ENCODE data around the gene DHX15. TPM values are rescaled to one million over a fixed set of nuclear protein-coding genes. Genes with fewer than 3 reads are reported as not detected.
A peak's percentile ranks its signal among the peaks of the same experiment; 100 is the strongest.

The DHX15 gene
- total RNA-seq, 1 experiment from 2014 or later = 240 TPM

- peaks cover 60% of the 10 kb centered on the region for H3K4me1 Mint-ChIP-seq
- H3K9me3 Mint-ChIP-seq = peaks cover 10% of the 10 kb centered on the region
- H3K4me3 Mint-ChIP-seq = peak overlapping the region; percentile 93
- H3K27ac Mint-ChIP-seq = peak overlapping the region; percentile 97
- ChIA-PET POLR2A (no interaction called here), CTCF (no interaction called here)
- H3K36me3 Mint-ChIP-seq = peaks cover 38% of the 10 kb centered on the region
- no peak for TF ChIP-seq NFATC4 (CRISPR knock-in tag; IDR thresholded peaks at IDR 0.05)
- TF ChIP-seq NR2C2 (CRISPR knock-in tag; IDR thresholded peaks at IDR 0.05) = no peak
- DNase-seq (ENCODE audit: low spot score) (no peak), ATAC-seq (no peak)
- no peaks in the 10 kb centered on the region; the same call in 1 of the 2 replicates for H3K27me3 Mint-ChIP-seq (ENCODE audit: low read depth)
These were observed 2.0 kb downstream of the DHX15 start for GRCh38 chr4:24582235-24582832.

GRCh38 chr4:24578364-24578763, 6.0 kb downstream of the DHX15 start:
- DNase-seq (ENCODE audit: low spot score) = no peak
- Mint-ChIP-seq H3K9me3 (peaks cover 10% of the 10 kb centered on the region), H3K4me1 (peaks cover 77% of the 10 kb centered on the region), H3K4me3 (no peak overlapping the region), H3K36me3 (peaks cover 66% of the 10 kb centered on the region), H3K27ac (peak overlapping the region; percentile 62; the same call in 1 of the 2 replicates), H3K27me3 (ENCODE audit: low read depth) (no peaks in the 10 kb centered on the region)
- no peak for ATAC-seq
- no peak for TF ChIP-seq ZNF232 (CRISPR knock-in tag; IDR thresholded peaks at IDR 0.05)
- TF ChIP-seq PRDM15 (CRISPR knock-in tag; IDR thresholded peaks at IDR 0.05) = no peak
- TF ChIP-seq GRHL2 (CRISPR knock-in tag; IDR thresholded peaks at IDR 0.05; ENCODE audit: insufficient replicate concordance, severe bottlenecking) = no peak
- no peak for TF ChIP-seq E2F1 (CRISPR knock-in tag; IDR thresholded peaks at IDR 0.05)
- no peak for TF ChIP-seq ATF3 (CRISPR knock-in tag; conservative IDR thresholded peaks at IDR 0.05)
- TF ChIP-seq KAT7 (CRISPR knock-in tag; IDR thresholded peaks at IDR 0.05; ENCODE audit: borderline replicate concordance) = no peak
- no peak for TF ChIP-seq ESRRA (CRISPR knock-in tag; IDR thresholded peaks at IDR 0.05; ENCODE audit: borderline replicate concordance)
- no peak for TF ChIP-seq MAX (CRISPR knock-in tag; IDR thresholded peaks at IDR 0.05)
- TF ChIP-seq IRF1 (CRISPR knock-in tag; IDR thresholded peaks at IDR 0.05) = no peak
- no peak for TF ChIP-seq ZNF512 (CRISPR knock-in tag; IDR thresholded peaks at IDR 0.05; ENCODE audit: borderline replicate concordance)
- TF ChIP-seq FOXJ3 (CRISPR knock-in tag; IDR thresholded peaks at IDR 0.05; ENCODE audit: borderline replicate concordance) = no peak
- no peak for TF ChIP-seq SMAD4 (CRISPR knock-in tag; IDR thresholded peaks at IDR 0.05)
- no peak for TF ChIP-seq ZNF416 (CRISPR knock-in tag; IDR thresholded peaks at IDR 0.05)
- POLR2A ChIA-PET = no interaction called here
- CTCF ChIA-PET = no interaction called here
